ENCODE results near the gene ASTN2. TPM values are rescaled to one million over a fixed set of nuclear protein-coding genes. Genes with fewer than 3 reads are reported as not detected.

Gene ASTN2
- total and polyA plus RNA-seq, 2 experiments from 2014 or later, result 5.8 to 7.5 TPM

- in situ Hi-C loops (cut with MboI), result no loop called here
- Histone ChIP-seq H3K9ac (no peak overlapping the region), H2AFZ (no peak overlapping the region), H3F3A (ENCODE audit: insufficient read depth) (0 out of 2 replicates have a peak, but pooled peaks cover 10% of the 10 kb centered on the region), H3K4me2 (ENCODE audit: unreplicated experiment) (no peak overlapping the region), H4K20me1 (ENCODE audit: insufficient read depth) (no peaks in the 10 kb centered on the region), H3K4me1 (ENCODE audit: insufficient read depth) (no peaks in the 10 kb centered on the region), H3K79me2 (ENCODE audit: insufficient read depth) (no peaks in the 10 kb centered on the region), H3K27me3 (replicated peaks; ENCODE audit: insufficient read depth) (no peaks in the 10 kb centered on the region), H3K9me2 (ENCODE audit: insufficient read depth) (no peaks in the 10 kb centered on the region), H3K9me3 (ENCODE audit: low read depth) (no peaks in the 10 kb centered on the region), H3K36me3 (ENCODE audit: low read depth) (no peaks in the 10 kb centered on the region), H3K27ac (no peak overlapping the region), H3K4me3 (no peak overlapping the region)
- no peak for DNase-seq
- WGBS, 2 experiments (ENCODE audit: low coverage in 1 of 2, low lambda C conversion rate in 2 of 2, missing lambda C conversion rate in 2 of 2), result 53 to 57% methylated on average over 2 of the region's 2 CpGs
- TF ChIP-seq EZH2 (IDR thresholded peaks at IDR 0.05; ENCODE audit: insufficient read depth, poor library complexity, severe bottlenecking), result no peak
- no peak for TF ChIP-seq EZH2phosphoT487 (IDR thresholded peaks at IDR 0.05; ENCODE audit: insufficient read depth, low read depth)
Measured at GRCh38 chr9:116406469-116406868, 1008.4 kb downstream of the ASTN2 start.

DNA sequence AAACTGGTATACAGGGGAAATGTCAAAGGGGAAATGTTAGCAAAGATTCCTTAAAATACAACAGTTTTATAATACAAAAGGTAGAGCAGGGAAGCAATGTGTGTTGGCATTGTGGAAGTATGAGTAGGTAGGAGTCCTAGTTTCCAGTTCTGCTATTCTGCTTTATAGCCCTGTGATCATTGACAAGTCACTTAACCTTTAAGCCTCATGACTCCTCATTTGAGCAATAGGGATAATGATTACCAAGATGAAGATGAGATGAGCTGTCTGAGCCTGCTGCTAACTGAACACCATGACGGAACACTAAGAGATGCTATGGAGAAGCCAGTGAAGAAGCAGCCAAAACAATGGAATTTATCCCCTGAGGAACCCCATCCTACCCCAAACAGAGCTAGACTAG, 1009.5 kb downstream of the ASTN2 start:
- in situ Hi-C loops (cut with MboI), result no loop called here
- Histone ChIP-seq H3K4me2 (ENCODE audit: unreplicated experiment) (no peak overlapping the region), H3K4me1 (ENCODE audit: insufficient read depth) (no peaks in the 10 kb centered on the region), H3F3A (ENCODE audit: insufficient read depth) (0 out of 2 replicates have a peak, but pooled peaks cover 10% of the 10 kb centered on the region), H3K4me3 (no peak overlapping the region), H3K79me2 (ENCODE audit: insufficient read depth) (no peaks in the 10 kb centered on the region), H3K27me3 (replicated peaks; ENCODE audit: insufficient read depth) (no peaks in the 10 kb centered on the region), H4K20me1 (ENCODE audit: insufficient read depth) (no peaks in the 10 kb centered on the region), H3K27ac (no peak overlapping the region), H3K9ac (no peak overlapping the region), H2AFZ (no peak overlapping the region), H3K9me3 (ENCODE audit: low read depth) (no peaks in the 10 kb centered on the region), H3K36me3 (ENCODE audit: low read depth) (0 out of 2 replicates have a peak, but pooled peaks cover 9% of the 10 kb centered on the region), H3K9me2 (ENCODE audit: insufficient read depth) (no peaks in the 10 kb centered on the region)
- TF ChIP-seq EZH2 (IDR thresholded peaks at IDR 0.05; ENCODE audit: insufficient read depth, poor library complexity, severe bottlenecking), result no peak
- TF ChIP-seq EZH2phosphoT487 (IDR thresholded peaks at IDR 0.05; ENCODE audit: insufficient read depth, low read depth), result no peak
- 89 to 100% methylated on average over 1 of the region's 1 CpG for WGBS, 2 experiments (ENCODE audit: low coverage in 1 of 2, low lambda C conversion rate in 2 of 2, missing lambda C conversion rate in 2 of 2)
- no peak for DNase-seq

GRCh38 chr9:116404228-116404627, 1010.6 kb downstream of the ASTN2 start:
- in situ Hi-C loops (cut with MboI), result no loop called here
- Histone ChIP-seq H3K27ac (no peak overlapping the region), H3K9ac (no peak overlapping the region), H3K27me3 (replicated peaks; ENCODE audit: insufficient read depth) (no peaks in the 10 kb centered on the region), H2AFZ (no peak overlapping the region), H3K4me2 (ENCODE audit: unreplicated experiment) (no peak overlapping the region), H3K4me3 (no peak overlapping the region), H3K9me2 (ENCODE audit: insufficient read depth) (no peaks in the 10 kb centered on the region), H3K36me3 (ENCODE audit: low read depth) (peaks cover 15% of the 10 kb centered on the region; the same call in 1 of the 2 replicates), H3F3A (ENCODE audit: insufficient read depth) (peaks cover 16% of the 10 kb centered on the region), H3K9me3 (ENCODE audit: low read depth) (no peaks in the 10 kb centered on the region), H4K20me1 (ENCODE audit: insufficient read depth) (no peaks in the 10 kb centered on the region), H3K79me2 (ENCODE audit: insufficient read depth) (no peaks in the 10 kb centered on the region), H3K4me1 (ENCODE audit: insufficient read depth) (no peaks in the 10 kb centered on the region)
- WGBS, 2 experiments (ENCODE audit: low coverage in 1 of 2, low lambda C conversion rate in 2 of 2, missing lambda C conversion rate in 2 of 2), result 96 to 100% methylated on average over 3 of the region's 3 CpGs
- no peak for TF ChIP-seq EZH2phosphoT487 (IDR thresholded peaks at IDR 0.05; ENCODE audit: insufficient read depth, low read depth)
- TF ChIP-seq EZH2 (IDR thresholded peaks at IDR 0.05; ENCODE audit: insufficient read depth, poor library complexity, severe bottlenecking), result no peak
- DNase-seq, result no peak

DNA sequence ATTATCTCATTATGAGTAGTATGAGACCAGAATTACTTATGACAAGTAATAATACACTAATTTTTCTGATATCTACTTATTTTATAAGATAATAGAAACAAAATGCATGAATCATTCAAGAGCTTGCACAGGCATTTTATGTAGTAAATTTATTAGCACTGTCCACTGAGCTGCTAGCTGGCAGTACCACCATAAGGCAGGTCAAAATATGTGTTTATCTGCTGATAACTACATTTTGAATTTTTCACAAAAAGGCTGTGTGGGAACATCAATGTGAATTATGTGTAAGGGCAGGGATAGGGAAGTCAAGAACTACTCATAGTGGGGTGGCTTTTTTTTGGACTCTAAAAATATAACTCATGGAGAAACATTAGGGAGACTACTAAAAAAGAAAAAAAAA, 1011.7 kb downstream of the ASTN2 start:
- Histone ChIP-seq H3K4me1 (ENCODE audit: insufficient read depth) (no peaks in the 10 kb centered on the region), H3K79me2 (ENCODE audit: insufficient read depth) (no peaks in the 10 kb centered on the region), H4K20me1 (ENCODE audit: insufficient read depth) (no peaks in the 10 kb centered on the region), H3F3A (ENCODE audit: insufficient read depth) (peaks cover 18% of the 10 kb centered on the region), H3K4me3 (no peak overlapping the region), H3K9me3 (ENCODE audit: low read depth) (no peaks in the 10 kb centered on the region), H2AFZ (no peak overlapping the region), H3K27ac (no peak overlapping the region), H3K9me2 (ENCODE audit: insufficient read depth) (no peaks in the 10 kb centered on the region), H3K27me3 (replicated peaks; ENCODE audit: insufficient read depth) (no peaks in the 10 kb centered on the region), H3K4me2 (ENCODE audit: unreplicated experiment) (no peak overlapping the region), H3K36me3 (ENCODE audit: low read depth) (peaks cover 25% of the 10 kb centered on the region; the same call in 1 of the 2 replicates), H3K9ac (no peak overlapping the region)
- DNase-seq, result no peak
- TF ChIP-seq EZH2 (IDR thresholded peaks at IDR 0.05; ENCODE audit: insufficient read depth, poor library complexity, severe bottlenecking) (no peak), EZH2phosphoT487 (IDR thresholded peaks at IDR 0.05; ENCODE audit: insufficient read depth, low read depth) (no peak)
- in situ Hi-C loops (cut with MboI), result no loop called here

GRCh38 chr9:116395699-116396037, 1019.2 kb downstream of the ASTN2 start:
- Histone ChIP-seq H3K27me3 (replicated peaks; ENCODE audit: insufficient read depth) (no peaks in the 10 kb centered on the region), H4K20me1 (ENCODE audit: insufficient read depth) (no peaks in the 10 kb centered on the region), H3K27ac (no peak overlapping the region), H3K4me1 (ENCODE audit: insufficient read depth) (peaks cover 14% of the 10 kb centered on the region), H3K36me3 (ENCODE audit: low read depth) (peaks cover 67% of the 10 kb centered on the region), H3K9ac (no peak overlapping the region), H3F3A (ENCODE audit: insufficient read depth) (peaks cover 16% of the 10 kb centered on the region), H2AFZ (no peak overlapping the region), H3K4me2 (ENCODE audit: unreplicated experiment) (no peak overlapping the region), H3K9me3 (ENCODE audit: low read depth) (no peaks in the 10 kb centered on the region), H3K4me3 (no peak overlapping the region), H3K9me2 (ENCODE audit: insufficient read depth) (no peaks in the 10 kb centered on the region), H3K79me2 (ENCODE audit: insufficient read depth) (no peaks in the 10 kb centered on the region)
- in situ Hi-C loops (cut with MboI), result no loop called here
- DNase-seq, result no peak
- WGBS, 2 experiments (ENCODE audit: low coverage in 1 of 2, low lambda C conversion rate in 2 of 2, missing lambda C conversion rate in 2 of 2), result 96 to 97% methylated on average over 3 of the region's 3 CpGs
- TF ChIP-seq EZH2phosphoT487 (IDR thresholded peaks at IDR 0.05; ENCODE audit: insufficient read depth, low read depth) (no peak), EZH2 (IDR thresholded peaks at IDR 0.05; ENCODE audit: insufficient read depth, poor library complexity, severe bottlenecking) (no peak)

Measured in GM23248 (cell line).